Panc1 (cell line): Measurements from ENCODE around the gene PCDH15.

Experiments
- CTCF ChIP-seq: fragments of 450-650 bp; IDR thresholded peaks from 2 replicates; pipeline ENCODE4 v1.5.1; 2017; ENCODE audit warnings: mild to moderate bottlenecking
- POLR2AphosphoS5 ChIP-seq: IDR thresholded peaks from 2 replicates; pipeline ENCODE4 v1.6.1; 2012; ENCODE audit warnings: mild to moderate bottlenecking, low read depth, low read length, moderate library complexity
- REST ChIP-seq, 2 experiments: IDR thresholded peaks; 2 replicates each; pipeline ENCODE4 v1.6.1; 2011 to 2012; ENCODE audit warnings: low read depth in 2 of 2, control low read depth in 1 of 2, low read length in 1 of 2, mild to moderate bottlenecking in 1 of 2, moderate library complexity in 1 of 2; ENCODE audit not compliant: insufficient read depth in 1 of 2
- TCF7L2 ChIP-seq: IDR thresholded peaks from 2 replicates; pipeline ENCODE4 v1.6.1; 2011; ENCODE audit warnings: mild to moderate bottlenecking, low read depth, low read length, inconsistent platforms

- TF ChIP-seq CTCF (no peak), REST (IDR thresholded peaks at IDR 0.05; ENCODE audit: insufficient read depth in 1 of 2, low read depth in 2 of 2, low read length in 1 of 2) (no peak), POLR2AphosphoS5 (no peak), TCF7L2 (no peak)
Observed at GRCh38 chr10:54796881-54797280, 4.2 kb downstream of the PCDH15 start.
